CD14-positive monocyte (primary cell): ENCODE measurements around the gene IGSF9. TPM values are rescaled to one million over a fixed set of nuclear protein-coding genes. Genes with fewer than 3 reads are reported as not detected.

Experiments used
- DNase-seq, 3 donors: peaks; one replicate each; pipeline ENCODE4 v3.0.0-alpha.2; 2011 to 2022
- H2AFZ ChIP-seq: 2 replicates; pipeline ENCODE4 v1.6.0; 2012; ENCODE audit warnings: mild to moderate bottlenecking, low read depth, low read length, inconsistent platforms; ENCODE audit not compliant: insufficient read depth, poor library complexity, severe bottlenecking
- H3K27ac ChIP-seq, 2 donors: 1 replicate in 1 of 2; 2 replicates in 1 of 2; pipeline ENCODE4 v1.5.1; 2012 to 2013; ENCODE audit warnings: low read length in 2 of 2, control low read depth in 1 of 2, inconsistent platforms in 1 of 2, low read depth in 1 of 2, mild to moderate bottlenecking in 1 of 2
- H3K27me3 ChIP-seq, 2 donors: one replicate each; pipeline versions ENCODE4 v1.6.0 to v1.6.1; 2011 to 2013; ENCODE audit warnings: low read length in 2 of 2; ENCODE audit not compliant: control insufficient read depth in 2 of 2, insufficient read depth in 2 of 2
- H3K36me3 ChIP-seq, 2 donors: replicated peaks in 1 of 2; 1 replicate in 1 of 2; 2 replicates in 1 of 2; pipeline versions ENCODE4 v1.5.1 to v1.6.1; 2012 to 2013; ENCODE audit warnings: low read length in 2 of 2, control low read depth in 1 of 2, inconsistent platforms in 1 of 2, mild to moderate bottlenecking in 1 of 2; ENCODE audit not compliant: insufficient read depth in 2 of 2, control insufficient read depth in 1 of 2
- H3K4me1 ChIP-seq, 2 donors: 1 replicate in 1 of 2; 2 replicates in 1 of 2; pipeline versions ENCODE4 v1.5.1 to v1.6.1; 2012 to 2013; ENCODE audit warnings: low read length in 2 of 2, control low read depth in 1 of 2, inconsistent platforms in 1 of 2, mild to moderate bottlenecking in 1 of 2, moderate library complexity in 1 of 2; ENCODE audit not compliant: insufficient read depth in 2 of 2, control insufficient read depth in 1 of 2
- H3K4me2 ChIP-seq: replicated peaks from 2 replicates; pipeline ENCODE3; 2012; ENCODE audit warnings: low read length, moderate library complexity, mild to moderate bottlenecking; ENCODE audit not compliant: poor library complexity, severe bottlenecking; ENCODE audit errors: extremely low read depth
- H3K4me3 ChIP-seq, 3 experiments: fragments of 200-600 bp in 1 of 3; sonication (generic) in 1 of 3; replicated peaks in 1 of 3; 1 replicate in 2 of 3; 2 replicates in 1 of 3; pipeline ENCODE4 v1.5.1; 2011 to 2013; ENCODE audit warnings: low read length in 3 of 3, mild to moderate bottlenecking in 3 of 3, control low read depth in 2 of 3, low read depth in 2 of 3, inconsistent platforms in 1 of 3, moderate library complexity in 1 of 3
- H3K79me2 ChIP-seq: 2 replicates; pipeline ENCODE4 v1.6.0; 2012; ENCODE audit warnings: mild to moderate bottlenecking, control low read depth, inconsistent platforms, low read length, moderate library complexity; ENCODE audit not compliant: insufficient read depth
- H3K9ac ChIP-seq: 2 replicates; pipeline ENCODE4 v1.6.0; 2017; ENCODE audit warnings: low read length, mild to moderate bottlenecking; ENCODE audit not compliant: insufficient read depth, poor library complexity, severe bottlenecking
- H3K9me3 ChIP-seq, 2 donors: replicated peaks in 1 of 2; 1 replicate in 1 of 2; 2 replicates in 1 of 2; pipeline versions ENCODE4 v1.5.1 to v1.6.1; 2012 to 2013; ENCODE audit warnings: low read length in 2 of 2, control low read depth in 1 of 2; ENCODE audit not compliant: control insufficient read depth in 1 of 2, insufficient read depth in 1 of 2
- H4K20me1 ChIP-seq: 2 replicates; pipeline ENCODE4 v1.6.0; 2012; ENCODE audit warnings: mild to moderate bottlenecking, low read length, control low read depth, moderate library complexity; ENCODE audit not compliant: insufficient read depth
- H3K27ac Mint-ChIP-seq, 7 donors: one replicate each; pipeline ENCODE4 v1.8.0; 2020; ENCODE audit warnings: mild to moderate bottlenecking in 7 of 7, mixed read lengths in 7 of 7, moderate library complexity in 6 of 7, inconsistent platforms in 2 of 7
- H3K27me3 Mint-ChIP-seq, 3 donors: one replicate each; pipeline ENCODE4 v1.8.0; 2021 to 2022; ENCODE audit warnings: low read depth in 3 of 3, mild to moderate bottlenecking in 3 of 3, mixed read lengths in 3 of 3, moderate library complexity in 3 of 3, inconsistent platforms in 1 of 3
- H3K36me3 Mint-ChIP-seq, 2 donors: one replicate each; pipeline ENCODE4 v1.8.0; 2020; ENCODE audit warnings: mixed read lengths in 2 of 2, inconsistent platforms in 1 of 2, mild to moderate bottlenecking in 1 of 2
- H3K4me1 Mint-ChIP-seq: one replicate; pipeline ENCODE4 v1.8.0; 2020; ENCODE audit warnings: mild to moderate bottlenecking, mixed read lengths
- H3K4me3 Mint-ChIP-seq, 2 donors: one replicate each; pipeline ENCODE4 v1.8.0; 2020; ENCODE audit warnings: mild to moderate bottlenecking in 2 of 2, mixed read lengths in 2 of 2, moderate library complexity in 1 of 2
- H3K9me3 Mint-ChIP-seq, 7 donors: one replicate each; pipeline ENCODE4 v1.8.0; 2020 to 2022; ENCODE audit warnings: mixed read lengths in 7 of 7, mild to moderate bottlenecking in 6 of 7, moderate library complexity in 6 of 7, inconsistent platforms in 2 of 7
- WGBS: methylation state at CpG from one replicate; pipeline ENCODE4 v1.1.5; 2013; ENCODE audit warnings: missing lambda C conversion rate; ENCODE audit not compliant: insufficient coverage; 5-methylcytosine and 5-hydroxymethylcytosine counted together
- intact Hi-C, 2 donors: fragments of 100-400 bp; cut with micrococcal nuclease; formaldehyde crosslinking; loops; one replicate each; pipeline versions ENCODE4 v1.15.0 to v1.15.1; 2023
- polyA plus RNA-seq, 3 donors: library from polyadenylated mRNA; depleted of rRNA in 1 of 3; unstranded in 2 of 3; stranded (reverse) in 1 of 3; fragments of 300-500 nt in 2 of 3; fragments of >200 nt in 1 of 3; fragmentation: Illumina TruSeq in 2 of 3; gene quantifications; 1 replicate in 2 of 3; 2 replicates in 1 of 3; pipeline ENCODE4 v1.2.3, GENCODE V29; 2012 to 2021
- TF ChIP-seq, protein P1 (sequence below): fragments of 200-600 bp; IDR thresholded peaks from one replicate; pipeline ENCODE4 v1.8.0; 2022; ENCODE audit warnings: antibody characterized with exemption, mild to moderate bottlenecking

IGSF9 gene
- polyA plus RNA-seq, 3 donors: 0.04 TPM; not detected in 2

DNA sequence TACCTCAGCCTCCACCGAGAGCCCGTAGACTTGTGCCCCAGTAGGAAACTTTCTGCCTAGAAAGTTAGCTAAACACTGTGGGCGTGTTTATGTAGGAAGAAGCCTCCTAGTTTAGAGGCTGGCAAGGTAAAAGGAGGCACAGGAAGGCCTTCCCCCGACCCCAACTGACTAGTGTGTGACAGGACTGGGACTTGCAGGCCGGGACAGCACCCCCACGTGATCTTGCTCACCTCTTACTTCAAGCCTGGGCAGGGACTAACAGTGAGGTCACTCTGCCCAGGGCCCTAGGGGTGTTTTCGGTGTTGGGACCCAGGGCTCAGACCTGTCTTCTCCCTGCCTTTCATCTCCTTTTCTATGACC is 19.7 kb downstream of the IGSF9 start:
- Mint-ChIP-seq H3K4me3 (peak overlapping the region; percentile 95 to 96), H3K27ac (peak overlapping the region; percentile 97 to 100 (median 100)), H3K27me3 (peaks cover 7 to 18% (median 11%) of the 10 kb centered on the region in 3 donors), H3K9me3 (peaks cover 0 to 3% (median 0%) of the 10 kb centered on the region in 7 donors), H3K36me3 (peaks cover 16 to 22% of the 10 kb centered on the region in 2 donors), H3K4me1 (peaks cover 40% of the 10 kb centered on the region)
- peaks cover under 1 to 3% of the 10 kb centered on the region in 2 donors for H3K36me3 ChIP-seq
- TF ChIP-seq, protein P1, sequence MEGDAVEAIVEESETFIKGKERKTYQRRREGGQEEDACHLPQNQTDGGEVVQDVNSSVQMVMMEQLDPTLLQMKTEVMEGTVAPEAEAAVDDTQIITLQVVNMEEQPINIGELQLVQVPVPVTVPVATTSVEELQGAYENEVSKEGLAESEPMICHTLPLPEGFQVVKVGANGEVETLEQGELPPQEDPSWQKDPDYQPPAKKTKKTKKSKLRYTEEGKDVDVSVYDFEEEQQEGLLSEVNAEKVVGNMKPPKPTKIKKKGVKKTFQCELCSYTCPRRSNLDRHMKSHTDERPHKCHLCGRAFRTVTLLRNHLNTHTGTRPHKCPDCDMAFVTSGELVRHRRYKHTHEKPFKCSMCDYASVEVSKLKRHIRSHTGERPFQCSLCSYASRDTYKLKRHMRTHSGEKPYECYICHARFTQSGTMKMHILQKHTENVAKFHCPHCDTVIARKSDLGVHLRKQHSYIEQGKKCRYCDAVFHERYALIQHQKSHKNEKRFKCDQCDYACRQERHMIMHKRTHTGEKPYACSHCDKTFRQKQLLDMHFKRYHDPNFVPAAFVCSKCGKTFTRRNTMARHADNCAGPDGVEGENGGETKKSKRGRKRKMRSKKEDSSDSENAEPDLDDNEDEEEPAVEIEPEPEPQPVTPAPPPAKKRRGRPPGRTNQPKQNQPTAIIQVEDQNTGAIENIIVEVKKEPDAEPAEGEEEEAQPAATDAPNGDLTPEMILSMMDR: no peak
- DNase-seq: peak in 2 of 3 donors; percentile 48 to 79
- WGBS: 17% methylated on average over 5 of the region's 7 CpGs
- peak overlapping the region; percentile 100 for H3K9ac ChIP-seq
- H3K4me2 ChIP-seq: peak overlapping the region; percentile 78
- intact Hi-C loops: loop anchor here in 1 of 2 donors (5.0 to 10.0 kb wide), 2 partner anchors 33 to 419 kb away; partner anchors contain the start of genes COPA and NCSTN
- peaks cover 21% of the 10 kb centered on the region for H4K20me1 ChIP-seq
- no peaks in the 10 kb centered on the region for H3K9me3 ChIP-seq
- peaks cover 36 to 43% of the 10 kb centered on the region in 2 donors for H3K4me1 ChIP-seq
- peak overlapping the region; percentile 76 to 96 (median 94) for H3K4me3 ChIP-seq
- peak overlapping the region; percentile 58 for H2AFZ ChIP-seq
- peaks cover 53% of the 10 kb centered on the region for H3K79me2 ChIP-seq
- H3K27me3 ChIP-seq: no peaks in the 10 kb centered on the region
- H3K27ac ChIP-seq: peak overlapping the region; percentile 95 to 99

DNA sequence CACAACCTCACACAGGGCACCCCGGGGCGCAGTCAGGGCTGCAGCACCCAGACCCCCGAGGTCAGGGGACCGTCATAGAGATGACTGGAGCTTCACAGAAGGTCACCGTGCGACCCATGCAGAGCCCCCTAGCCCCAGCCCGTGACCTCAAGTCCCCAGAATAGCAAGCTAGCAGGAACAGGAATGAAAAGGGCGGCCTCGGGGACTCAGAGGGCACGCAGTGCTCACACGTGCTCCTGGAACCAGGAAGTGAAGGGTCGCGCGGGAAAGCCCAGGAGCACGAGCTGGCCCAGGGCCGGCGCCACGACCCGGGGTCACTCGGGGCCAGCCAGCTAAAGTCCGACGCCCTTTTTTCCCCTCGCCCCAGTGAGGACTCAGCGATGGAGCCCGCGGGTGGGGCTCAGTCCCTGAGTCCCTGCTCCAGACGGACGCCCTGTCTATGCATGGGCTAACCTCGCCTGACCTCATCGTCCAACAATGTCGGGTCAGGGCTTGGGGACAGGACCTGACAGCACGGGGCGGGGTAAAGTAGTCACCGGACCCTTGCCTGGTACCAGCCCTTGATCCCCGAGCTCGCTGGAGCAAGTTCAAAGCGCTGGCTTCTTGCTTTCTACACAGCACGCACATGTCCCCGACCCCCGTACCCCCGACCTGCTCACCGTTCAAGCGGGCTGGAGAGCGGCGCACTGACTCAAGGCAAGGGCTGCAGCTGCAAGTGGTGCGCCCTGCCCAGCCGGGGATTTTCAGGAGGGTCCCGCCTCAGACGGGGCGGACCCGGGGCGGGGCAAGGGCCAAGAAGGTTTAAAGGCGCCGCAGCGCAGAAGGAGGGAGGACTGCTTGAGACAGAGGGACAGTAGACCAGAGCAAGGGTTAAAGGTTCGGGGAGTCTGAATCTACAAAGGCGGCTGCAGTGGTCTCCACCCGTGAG is 20.4 kb downstream of the IGSF9 start, which contains the start of gene TAGLN2:
TAGLN2 (minus strand) TSS at position 717 of the 928 bp plus-strand sequence. CDS start 4,998 bp downstream, outside the sequence.
- Histone ChIP-seq H4K20me1 (peaks cover 28% of the 10 kb centered on the region), H3K79me2 (peaks cover 60% of the 10 kb centered on the region), H3K36me3 (peaks cover 7 to 10% of the 10 kb centered on the region in 2 donors), H3K27ac (peak within 1 kb of the TSS; percentile 95 to 99), H3K4me2 (peak within 1 kb of the TSS; percentile 78), H3K4me3 (peak within 1 kb of the TSS; percentile 76 to 96 (median 94)), H3K4me1 (peaks cover 39 to 43% of the 10 kb centered on the region in 2 donors), H3K9me3 (no peaks in the 10 kb centered on the region), H3K27me3 (no peaks in the 10 kb centered on the region), H3K9ac (peak within 1 kb of the TSS; percentile 100), H2AFZ (peak within 1 kb of the TSS; percentile 58)
- Mint-ChIP-seq H3K4me3 (peak within 1 kb of the TSS; percentile 96 to 97), H3K27ac (peak within 1 kb of the TSS; percentile 97 to 100 (median 100)), H3K9me3 (peaks cover 0 to 3% (median 0%) of the 10 kb centered on the region in 7 donors), H3K27me3 (peaks cover 5 to 18% (median 11%) of the 10 kb centered on the region in 3 donors), H3K4me1 (peaks cover 42% of the 10 kb centered on the region), H3K36me3 (peaks cover 22 to 28% of the 10 kb centered on the region in 2 donors)
- WGBS: under 1% methylated on average over 52 of the region's 58 CpGs
- DNase-seq: peak; percentile 82 to 92 (median 88)
- intact Hi-C loops: loop anchor here in 1 of 2 donors (5.0 to 10.0 kb wide), 2 partner anchors 33 to 420 kb away; partner anchors contain the start of genes COPA and NCSTN
- TF ChIP-seq, protein P1: no peak
